ENCODE data around the gene ITPKC.
A peak's percentile ranks its signal among the peaks of the same experiment; 100 is the strongest.
"Not testable (repeated sequence)": the region's sequence is repeated elsewhere in the genome, so short reads cannot be mapped to it uniquely, and the experiment has no call there.

The ITPKC gene

DNA sequence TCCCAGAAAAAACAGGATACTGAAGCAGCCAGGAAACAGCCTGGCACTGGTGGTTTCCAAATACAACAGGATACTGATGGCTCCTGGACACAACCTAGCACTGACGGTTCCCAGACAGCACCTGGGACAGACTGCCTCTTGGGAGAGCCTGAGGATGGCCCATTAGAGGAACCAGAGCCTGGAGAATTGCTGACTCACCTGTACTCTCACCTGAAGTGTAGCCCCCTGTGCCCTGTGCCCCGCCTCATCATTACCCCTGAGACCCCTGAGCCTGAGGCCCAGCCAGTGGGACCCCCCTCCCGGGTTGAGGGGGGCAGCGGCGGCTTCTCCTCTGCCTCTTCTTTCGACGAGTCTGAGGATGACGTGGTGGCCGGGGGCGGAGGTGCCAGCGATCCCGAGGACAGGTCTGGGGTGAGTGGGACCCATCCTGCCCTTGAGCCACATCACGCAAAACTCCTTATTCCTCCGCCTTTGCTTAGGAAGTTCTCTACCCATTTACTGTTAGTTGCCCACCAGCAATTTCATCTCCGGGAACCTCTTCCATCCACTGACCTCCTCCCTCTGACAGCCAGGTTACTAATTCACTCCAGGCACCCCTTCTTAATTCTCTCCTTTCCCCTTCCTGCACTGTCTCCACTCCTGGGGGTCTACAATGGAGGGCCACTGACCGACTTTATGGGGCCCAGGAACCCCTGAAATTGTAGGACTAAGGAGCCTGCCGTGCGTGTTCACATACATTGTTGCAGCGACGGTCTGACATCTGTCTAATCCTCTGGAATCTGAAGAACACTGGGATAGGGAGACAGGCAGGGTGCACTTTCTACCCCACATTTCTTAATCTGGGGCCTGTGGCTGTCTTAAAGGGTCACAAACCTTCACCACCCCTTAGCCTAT lies 1.2 kb downstream of the ITPKC start:
- peak; percentile 42 for DNase-seq

- peak; percentile 42 for DNase-seq
Observed at GRCh38 chr19:40718774-40719391, 2.0 kb downstream of the ITPKC start.

DNA sequence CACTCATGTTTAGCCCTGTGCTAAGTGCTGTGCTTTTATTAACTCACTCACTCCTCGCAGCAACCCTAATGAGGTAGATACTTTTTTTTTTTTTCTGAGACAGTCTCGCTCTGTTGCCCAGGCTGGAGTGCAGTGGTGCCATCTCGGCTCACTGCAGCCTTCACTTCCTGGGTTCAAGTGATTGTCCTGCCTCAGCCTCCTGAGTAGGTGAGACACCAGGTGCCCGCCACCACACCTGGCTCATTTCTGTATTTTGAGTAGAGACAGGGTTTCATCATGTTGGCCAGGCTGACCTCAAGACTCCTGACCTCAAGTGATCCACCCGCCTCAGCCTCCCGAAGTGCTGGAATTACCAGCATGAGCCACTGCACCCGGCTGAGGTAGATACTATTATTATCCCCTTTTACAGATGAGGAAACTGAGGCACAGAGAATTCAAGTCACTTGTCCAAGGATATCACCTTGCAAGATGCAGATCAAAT lies 2.5 kb downstream of the ITPKC start:
- DNase-seq, result no peak

- DNase-seq, result no peak
Observed at GRCh38 chr19:40721140-40721486, 4.2 kb downstream of the ITPKC start.

GRCh38 chr19:40721936-40722661 lies 5.2 kb downstream of the ITPKC start:
- DNase-seq, result no peak

GRCh38 chr19:40723661-40724254 lies 6.8 kb downstream of the ITPKC start:
- DNase-seq, result no peak

- no peak for DNase-seq
Observed at GRCh38 chr19:40724315-40724714, 7.4 kb downstream of the ITPKC start.

DNA sequence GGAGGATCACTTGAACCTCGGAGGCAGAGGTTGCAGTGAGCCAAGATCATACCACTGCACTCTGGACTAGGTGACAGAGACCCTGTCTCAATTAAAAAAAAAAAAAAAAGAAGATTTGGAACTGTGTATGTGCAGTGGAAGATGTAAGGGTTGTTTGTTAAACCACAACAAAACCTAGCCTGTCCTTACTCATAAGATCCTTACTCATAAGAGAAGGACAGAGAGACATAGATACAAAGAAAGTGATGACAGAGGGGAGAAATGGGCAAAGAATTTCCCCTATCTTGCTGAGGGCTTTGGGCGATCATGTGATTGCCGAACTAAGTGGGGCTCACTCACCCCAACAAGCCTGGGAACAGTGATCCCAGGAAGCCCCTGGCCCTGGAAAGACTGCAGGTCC lies 7.9 kb downstream of the ITPKC start:
- no peak for DNase-seq

GRCh38 chr19:40726279-40726678 lies 9.4 kb downstream of the ITPKC start:
- DNase-seq, result no peak

DNA sequence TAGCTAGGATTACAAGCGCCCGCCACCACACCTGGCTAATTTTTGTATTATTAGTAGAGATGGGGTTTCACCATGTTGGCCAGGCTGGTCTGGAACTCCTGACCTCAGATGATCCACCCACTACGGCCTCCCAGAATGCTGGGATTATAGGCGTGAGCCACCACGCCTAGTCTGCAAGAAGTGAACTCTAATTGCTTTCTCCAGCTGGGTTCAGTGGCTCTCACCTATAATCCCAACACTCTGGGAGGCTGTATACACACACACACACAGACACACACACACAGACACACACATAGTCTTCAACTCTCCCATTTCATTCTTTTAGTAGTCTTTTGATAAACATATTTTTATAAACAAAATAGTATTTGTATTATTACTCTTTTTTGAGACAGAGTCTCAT lies 13.2 kb downstream of the ITPKC start:
- DNase-seq, result not testable (repeated sequence)

GRCh38 chr19:40732304-40732703 lies 15.4 kb downstream of the ITPKC start:
- DNase-seq, result not testable (repeated sequence)

- no peak for DNase-seq
Observed at GRCh38 chr19:40733149-40733548, 16.2 kb downstream of the ITPKC start.

DNA sequence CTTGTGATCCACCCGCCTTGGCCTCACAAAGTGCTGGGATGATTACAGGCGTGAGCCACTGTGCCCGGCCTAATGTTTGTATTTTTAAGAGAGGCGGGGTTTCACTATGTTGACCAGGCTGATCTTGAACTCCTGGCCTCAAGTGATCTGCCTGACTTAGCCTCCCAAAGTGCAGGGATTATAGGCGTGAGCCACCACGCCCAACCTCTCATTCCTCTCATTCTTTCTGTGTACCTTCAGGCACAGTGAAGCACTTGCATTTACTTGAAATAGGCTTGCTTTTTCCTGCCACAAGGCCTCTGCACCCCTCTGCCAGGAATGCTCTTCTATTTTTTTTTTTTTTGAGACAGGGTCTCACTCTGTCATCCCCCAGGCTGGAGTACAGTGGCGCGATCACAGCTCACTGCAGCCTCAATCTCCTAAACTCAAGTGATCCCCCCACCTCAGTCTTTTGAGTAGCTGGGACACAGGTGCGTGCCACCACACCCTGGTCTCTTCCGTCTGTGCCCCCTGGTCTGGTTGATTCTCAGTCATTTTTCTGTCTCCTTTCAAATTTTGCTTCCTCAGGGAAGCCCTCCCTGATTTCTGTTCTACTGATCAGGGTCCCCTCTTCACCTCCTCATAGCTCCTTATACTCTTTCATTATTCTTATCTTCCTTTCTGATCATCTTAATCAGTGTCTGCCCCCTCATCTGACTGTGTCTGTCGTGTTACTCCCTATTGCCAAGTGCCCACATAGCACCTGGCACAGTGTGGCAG lies 18.3 kb downstream of the ITPKC start:
- no peak for DNase-seq

DNA sequence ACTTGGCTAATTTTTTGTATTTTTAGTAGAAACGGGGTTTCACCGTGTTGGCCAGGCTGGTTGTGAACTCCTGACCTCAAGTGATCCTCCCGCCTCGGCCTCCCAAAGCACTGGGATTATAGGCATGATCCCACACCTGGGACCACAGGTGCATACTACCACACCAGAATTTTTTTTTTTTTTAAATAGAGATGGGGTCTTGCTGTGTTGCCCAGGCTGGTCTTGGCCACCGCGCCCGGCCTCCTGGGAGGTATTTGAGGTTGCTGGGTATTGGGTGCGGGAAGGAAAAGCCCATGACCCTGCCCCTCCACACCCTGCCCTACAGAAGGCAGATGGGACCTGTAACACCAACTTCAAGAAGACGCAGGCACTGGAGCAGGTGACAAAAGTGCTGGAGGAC lies 19.7 kb downstream of the ITPKC start:
- DNase-seq, result no peak

DNA sequence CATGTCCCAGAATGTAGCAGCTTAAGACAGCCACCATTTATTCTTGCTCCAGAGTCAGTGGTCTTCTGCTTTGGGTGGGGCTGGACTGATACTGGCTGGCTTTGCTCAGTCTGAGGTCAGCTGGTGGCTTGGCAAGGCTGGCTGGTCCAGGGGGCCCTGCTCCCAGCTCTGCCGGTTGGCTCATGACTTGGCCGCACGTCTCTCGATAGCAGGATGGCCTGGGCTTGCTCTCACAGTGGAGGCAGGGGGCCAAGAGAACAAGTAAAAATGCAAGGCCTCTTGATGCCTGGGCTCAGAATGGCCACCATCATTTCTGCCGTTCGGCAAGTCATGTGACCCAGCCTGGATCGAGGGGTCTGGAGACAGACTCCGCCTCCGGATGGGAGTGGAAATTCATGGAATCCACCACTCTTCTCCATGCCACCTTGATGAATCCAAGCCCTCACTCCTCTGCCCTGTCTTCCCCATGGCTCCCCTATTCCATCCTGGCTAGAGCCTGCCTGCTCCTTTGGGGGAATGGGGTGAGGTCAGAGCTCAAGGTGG lies 20.3 kb downstream of the ITPKC start:
- no peak for DNase-seq

DNA sequence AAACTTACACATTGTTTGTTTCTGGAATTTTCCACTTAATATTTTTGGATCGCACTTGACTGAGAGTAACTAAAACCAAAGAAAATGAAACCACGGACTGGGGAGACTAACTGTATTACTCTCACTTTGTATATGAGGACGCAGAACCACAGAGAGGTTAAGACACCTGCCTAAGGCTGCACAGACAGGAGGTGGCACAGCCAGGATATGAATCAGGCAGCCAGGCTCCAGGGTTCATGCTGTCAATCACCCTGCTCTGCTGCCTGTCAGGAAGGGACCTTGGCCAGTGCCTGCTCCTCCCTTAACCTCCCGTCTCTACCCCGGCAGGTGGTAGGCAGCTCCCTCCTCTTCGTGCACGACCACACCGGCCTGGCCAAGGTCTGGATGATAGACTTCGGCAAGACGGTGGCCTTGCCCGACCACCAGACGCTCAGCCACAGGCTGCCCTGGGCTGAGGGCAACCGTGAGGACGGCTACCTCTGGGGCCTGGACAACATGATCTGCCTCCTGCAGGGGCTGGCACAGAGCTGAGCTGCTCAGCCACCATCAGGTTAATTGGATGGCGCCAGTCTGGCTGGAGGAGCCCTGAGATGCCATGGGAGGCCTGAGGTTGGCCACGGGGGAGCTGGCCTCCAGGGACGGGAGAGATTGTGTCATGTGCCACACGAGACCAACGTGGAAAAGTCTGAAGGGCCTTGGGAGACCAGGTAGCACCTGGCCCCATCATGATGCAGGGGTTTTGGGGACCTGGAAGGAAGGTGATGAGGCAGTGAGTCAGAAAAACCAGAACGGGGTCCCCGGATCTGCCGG lies 22.3 kb downstream of the ITPKC start:
- DNase-seq, result no peak

GRCh38 chr19:40739871-40740703 lies 23.2 kb downstream of the ITPKC start:
- DNase-seq, result no peak

DNA sequence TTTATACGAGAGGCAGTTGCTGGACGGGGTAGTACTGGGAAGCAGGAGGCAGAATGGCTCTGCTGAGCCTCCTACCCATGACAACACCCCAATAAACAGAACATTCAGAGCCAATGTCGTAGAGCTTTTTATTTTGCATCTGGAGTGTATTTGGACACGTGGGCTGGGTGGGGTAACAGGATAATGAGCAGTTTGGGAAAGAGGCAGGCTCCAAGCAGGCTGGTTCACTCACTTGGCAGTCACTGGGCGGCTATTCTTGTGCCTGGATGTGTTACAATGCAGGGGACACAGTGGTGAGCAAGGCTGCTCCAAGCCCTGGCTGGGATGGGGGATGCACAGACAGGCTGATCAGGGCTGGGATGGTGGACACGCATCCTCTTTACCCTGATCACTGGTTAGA lies 23.8 kb downstream of the ITPKC start:
- no peak for DNase-seq

DNA sequence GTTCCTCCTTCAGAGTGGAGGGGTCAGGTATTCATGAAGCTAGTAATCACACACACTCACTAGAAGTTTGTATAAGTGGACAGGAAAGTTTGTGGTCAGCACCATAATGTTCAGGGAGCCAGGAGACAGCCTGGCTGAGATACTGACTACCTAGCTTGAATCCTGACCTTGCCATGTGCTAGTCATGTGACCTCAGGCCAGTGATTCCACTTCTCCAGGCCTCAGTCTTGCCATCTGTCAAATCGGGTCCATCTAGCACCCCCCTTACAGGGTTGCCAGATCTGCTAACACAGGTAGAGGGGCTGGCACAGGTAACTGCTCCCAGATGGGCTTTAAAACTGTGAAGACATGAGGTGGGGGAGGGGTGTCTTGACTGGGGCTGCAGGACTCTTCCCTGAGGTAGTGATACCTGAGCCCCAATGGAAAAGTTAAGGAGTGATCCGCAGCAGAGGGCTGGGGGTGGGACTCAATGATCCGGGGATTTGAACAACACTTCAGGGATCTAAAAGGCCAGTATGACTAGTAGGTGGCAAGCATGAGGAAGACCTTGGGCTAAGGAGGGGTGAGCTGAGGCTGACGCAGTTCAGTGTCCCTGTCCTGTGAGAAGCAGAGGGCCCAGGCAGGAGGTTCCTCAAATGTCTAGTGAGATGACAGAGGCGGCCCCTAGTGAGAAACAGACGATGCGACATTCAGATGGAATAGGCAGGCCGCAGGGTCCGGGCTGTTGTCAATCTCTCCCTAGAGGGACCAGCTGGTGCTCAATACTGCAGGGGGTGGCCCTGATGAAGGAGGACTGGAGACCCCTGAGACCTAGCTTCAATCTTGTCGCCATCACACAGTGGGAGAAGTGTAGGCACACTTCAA lies 24.8 kb downstream of the ITPKC start:
- DNase-seq, result no peak

Data from NCI-H69 (cell line).